HG03097 (cell line): ENCODE data around the gene SLC16A2.

Experiments
- ATAC-seq: cut with Tn5 transposase; IDR thresholded peaks from one replicate; pipeline ENCODE4 v1.9.1; 2021; ENCODE audit not compliant: unreplicated experiment, low FRiP score

The SLC16A2 gene

DNA sequence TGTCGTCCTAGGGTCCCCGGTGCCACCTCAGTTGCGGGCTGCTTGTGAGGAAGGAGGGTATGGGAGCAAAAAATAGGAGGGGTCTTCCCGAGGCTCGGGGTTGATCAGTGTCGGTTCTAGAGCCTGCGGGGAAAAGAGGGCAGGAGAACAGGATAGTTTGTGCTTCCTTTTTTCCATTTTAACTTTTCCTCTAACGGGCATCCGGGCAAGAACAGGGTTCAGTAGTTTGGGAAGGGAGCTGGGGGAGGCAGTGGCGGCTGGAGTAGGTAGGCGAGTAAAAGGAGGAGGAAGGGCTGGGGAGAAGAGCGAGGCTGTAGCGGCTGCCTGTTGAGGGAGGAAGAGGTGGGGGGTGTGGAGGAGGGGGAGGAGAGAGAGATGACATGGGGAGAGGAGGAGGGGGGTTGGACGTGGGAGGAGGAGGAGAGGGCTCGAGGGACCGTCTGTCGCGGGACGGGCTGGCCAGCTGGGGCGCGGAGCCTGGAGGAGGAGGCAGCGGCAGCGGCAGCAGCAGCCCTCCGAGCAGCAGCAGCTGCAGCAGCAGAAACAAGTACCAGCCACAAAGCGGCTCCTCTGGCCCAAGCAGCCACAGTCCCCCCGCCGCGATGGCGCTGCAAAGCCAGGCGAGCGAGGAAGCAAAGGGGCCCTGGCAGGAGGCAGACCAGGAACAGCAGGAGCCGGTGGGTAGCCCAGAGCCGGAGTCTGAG, at the start of gene SLC16A2:
TSS of gene SLC16A2 (plus strand) at position 458 of the 704 bp plus-strand sequence. CDS start at position 603, 145 bp downstream.
- no peak for ATAC-seq

DNA sequence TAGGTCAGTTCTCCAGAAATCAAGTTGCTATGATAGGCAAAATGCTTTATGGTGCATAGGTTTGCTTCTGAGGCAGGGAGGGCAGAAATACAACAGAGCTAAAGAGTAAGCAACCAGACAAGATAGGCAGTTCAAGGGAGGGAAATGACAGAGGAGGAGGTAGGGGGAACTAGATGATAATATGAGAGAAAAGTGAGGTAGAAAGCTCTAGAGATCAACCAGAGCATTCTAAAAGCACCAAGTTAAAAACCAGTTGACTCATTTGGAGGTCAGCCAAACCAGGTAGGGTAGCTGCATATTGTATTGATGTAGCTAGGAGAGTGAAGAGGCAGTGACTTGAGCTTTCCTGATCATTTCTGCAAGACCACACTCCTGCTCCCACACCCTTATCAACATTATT, 49.0 kb upstream of the SLC16A2 start:
- no peak for ATAC-seq

DNA sequence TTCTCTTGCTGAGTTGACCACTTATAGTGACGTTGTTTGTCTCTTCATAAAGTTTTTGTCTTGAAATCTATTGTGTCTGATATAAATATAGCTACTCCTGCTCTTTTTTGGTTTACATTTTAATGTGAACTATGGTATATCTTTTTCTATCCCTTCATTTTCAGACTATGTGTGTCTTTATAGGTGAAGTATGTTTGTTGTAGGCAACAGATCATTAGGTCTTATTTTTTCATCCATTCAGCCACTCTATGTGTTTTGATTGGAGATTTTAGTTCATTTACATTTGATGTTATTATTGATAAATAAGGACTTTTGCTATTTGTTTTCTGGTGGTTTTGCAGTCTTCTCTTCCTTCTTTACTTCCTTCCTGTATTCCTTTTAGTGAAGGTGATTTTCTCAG, 44.0 kb upstream of the SLC16A2 start:
- ATAC-seq = no peak

DNA sequence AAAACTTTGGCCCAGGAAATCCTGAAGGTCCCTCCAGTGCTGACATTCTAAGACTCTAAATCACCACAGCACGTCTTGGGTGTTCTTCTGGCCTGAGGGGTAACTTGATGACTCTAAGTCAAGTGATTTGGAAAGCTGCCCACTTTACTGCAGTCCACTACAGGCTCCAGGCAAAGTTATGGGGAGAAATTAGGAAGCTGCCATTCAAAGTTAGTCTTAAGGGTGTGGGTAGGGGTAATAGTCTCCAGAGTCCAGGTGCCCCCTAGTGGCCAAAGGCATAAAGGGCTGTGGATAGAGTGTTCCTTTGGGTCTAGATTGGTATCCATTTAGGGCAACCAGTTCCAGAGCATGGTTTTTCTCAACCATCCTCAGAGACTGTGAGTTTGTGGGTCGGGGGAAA, 38.7 kb upstream of the SLC16A2 start:
- ATAC-seq = no peak

DNA sequence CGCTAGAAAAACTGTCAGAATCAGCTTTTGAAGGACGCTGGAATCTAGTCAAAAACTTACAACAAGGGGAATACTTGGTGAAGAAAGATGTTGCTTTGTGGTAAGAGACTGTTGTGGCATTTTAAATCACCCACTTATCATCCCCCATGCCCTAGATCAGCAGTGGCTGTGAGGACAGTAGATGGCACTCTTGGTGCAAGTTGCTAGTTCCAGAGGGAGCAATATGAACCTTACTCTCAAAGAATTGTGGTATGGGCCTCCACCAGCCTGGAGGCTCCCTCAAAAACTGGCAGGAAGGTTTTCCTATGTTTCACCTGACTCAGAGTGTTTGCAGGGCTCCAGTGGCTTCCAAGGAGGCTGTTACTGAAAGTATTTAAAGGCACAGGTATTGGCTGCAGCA, 37.7 kb upstream of the SLC16A2 start:
- ATAC-seq = no peak

DNA sequence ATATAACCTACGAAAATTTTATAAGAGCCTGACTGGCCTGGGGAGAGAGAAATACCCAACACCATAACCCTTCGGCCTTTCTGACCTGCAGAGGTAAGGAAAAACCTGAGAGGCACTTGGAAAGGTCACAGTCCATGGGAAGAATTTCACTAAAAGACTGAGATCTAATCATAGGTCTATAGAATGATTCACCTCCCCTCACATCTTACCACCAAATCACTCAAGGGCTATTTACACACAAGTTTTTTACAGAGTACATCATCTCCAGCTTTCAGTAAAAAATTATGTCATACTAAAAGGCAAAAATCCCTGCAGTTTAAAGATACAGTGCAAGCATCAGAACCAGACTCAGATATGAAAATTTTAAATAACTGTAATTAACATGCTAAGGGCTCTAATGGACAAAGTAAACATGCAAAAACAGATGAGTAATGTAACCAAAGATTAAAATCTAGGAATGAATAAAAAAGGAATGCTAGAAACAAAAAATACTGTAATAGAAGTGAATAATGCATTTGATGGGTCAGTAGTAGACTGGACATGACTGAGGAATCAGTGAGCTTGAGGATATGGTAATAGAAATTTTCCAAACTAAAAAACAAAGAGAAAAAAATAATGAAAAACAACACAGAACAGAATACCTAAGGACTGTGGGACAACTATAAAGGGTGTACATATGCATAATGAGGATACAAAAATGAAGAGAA, 32.1 kb upstream of the SLC16A2 start:
- ATAC-seq = no peak

DNA sequence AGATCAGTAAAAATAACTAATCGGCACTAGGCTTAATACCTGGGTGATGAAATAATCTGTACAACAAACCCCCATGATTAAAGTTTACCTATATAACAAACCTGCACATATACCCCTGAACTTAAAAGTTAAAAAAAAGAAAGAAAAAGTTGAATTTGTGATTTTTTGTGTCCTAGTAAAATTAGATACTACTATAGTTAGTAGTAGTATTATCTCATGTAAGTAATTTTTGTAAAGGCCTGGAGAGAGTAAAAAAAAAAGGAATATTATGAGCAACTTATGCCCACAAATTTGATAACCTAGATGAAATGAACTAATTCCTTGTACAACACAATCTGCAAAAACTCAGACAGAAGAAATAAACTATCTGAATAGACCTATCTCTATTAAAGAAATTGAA, 25.7 kb upstream of the SLC16A2 start:
- ATAC-seq = no peak

DNA sequence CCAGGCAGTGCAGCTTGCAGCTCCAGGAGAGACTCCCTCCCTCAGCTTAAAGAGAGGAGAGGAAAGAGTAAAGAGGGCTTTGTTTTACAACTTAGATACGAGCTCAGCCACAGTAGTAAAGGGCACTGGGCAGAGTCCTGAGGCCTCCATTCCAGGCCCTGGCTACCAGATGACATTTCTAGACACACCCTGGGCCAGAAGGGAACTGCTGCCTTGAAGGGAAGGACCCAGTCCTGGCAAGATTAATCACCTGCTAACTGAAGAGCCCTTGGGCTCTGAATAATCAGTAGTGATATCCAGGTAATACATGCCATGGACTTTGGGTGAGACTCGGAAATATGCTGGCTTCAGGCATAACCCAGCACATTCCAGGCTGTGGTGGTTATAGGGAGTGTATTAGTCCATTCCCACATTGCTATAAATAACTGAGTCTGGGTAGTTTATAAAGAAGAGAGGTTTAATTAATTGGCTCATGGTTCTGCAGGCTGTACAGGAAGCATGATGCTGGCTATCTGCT, 15.3 kb upstream of the SLC16A2 start:
- no peak for ATAC-seq

DNA sequence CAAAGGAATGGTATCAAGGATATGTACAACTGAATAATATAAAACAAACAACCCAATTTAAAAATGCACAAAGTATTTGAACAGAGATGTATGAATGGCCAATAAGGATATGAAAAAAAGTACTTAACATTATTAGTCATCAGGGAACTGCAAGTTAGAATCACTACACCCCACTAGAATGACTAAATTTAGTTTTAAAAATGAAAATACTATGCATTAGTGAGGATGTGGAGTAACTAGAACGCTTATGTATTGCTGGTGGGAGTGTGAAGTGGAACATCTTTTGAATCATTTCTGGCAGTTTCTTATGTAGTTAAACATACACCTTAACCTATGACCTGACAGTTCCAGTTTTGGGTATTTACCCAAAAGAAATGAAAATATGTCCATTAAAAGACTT, 13.0 kb upstream of the SLC16A2 start:
- ATAC-seq = no peak

DNA sequence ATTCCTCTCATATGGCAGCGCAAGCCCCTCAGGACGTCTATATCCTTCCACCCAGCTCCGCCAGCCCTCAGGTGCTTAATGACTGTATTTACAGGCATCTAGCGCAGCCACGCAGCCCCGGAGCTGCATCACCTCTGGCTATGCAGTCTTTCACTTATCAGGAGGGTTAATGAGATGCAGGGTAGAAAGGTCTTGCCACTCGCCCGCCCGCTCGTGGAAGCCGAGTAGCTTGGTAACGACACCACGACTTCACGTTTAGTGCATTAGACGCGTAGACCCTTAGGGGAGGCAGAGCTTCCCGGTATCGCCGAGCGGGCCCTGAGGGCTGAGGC, 1.5 kb upstream of the SLC16A2 start:
- ATAC-seq = no peak

DNA sequence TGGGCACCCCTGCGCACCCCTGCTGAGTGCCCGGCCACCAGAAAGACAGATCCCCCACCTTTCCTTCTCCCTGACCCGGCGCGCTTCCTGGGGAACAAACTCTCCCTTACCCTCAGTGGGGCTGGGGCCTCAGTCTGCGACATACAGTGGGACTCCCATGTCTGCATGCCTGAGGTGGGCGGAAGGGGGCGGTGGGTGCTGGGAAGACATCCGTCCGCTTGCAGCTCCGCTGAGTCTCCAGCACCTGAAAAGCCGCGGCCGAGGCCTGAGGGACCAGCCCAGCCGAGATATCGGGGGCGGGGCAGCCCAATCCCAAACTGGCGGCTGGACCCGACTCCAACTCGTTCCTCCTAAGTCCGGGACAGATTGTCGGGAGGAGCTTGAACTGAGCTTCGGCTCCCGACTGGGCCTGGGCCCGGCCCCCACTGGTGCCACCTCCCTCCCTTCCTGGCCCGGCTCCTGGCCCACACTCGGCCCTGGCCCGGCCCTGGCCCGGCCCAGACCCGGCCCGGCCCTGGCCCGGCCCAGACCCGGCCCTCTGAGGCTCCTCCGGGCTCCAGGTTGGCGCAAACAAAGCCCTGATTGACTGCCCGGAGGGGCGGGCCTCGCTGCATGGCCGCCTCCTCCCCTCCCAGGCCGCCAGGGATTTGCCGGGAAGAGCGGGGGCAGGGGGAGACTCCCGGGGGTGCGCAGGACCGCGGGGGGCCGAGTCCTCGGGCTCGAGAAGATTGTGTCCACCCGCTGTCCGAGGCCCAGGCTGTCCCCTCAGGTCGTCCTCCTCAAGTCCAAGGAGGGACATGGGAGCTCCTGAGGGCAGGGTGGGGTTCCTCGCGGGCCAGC, 877 bp upstream of the SLC16A2 start:
- no peak for ATAC-seq

DNA sequence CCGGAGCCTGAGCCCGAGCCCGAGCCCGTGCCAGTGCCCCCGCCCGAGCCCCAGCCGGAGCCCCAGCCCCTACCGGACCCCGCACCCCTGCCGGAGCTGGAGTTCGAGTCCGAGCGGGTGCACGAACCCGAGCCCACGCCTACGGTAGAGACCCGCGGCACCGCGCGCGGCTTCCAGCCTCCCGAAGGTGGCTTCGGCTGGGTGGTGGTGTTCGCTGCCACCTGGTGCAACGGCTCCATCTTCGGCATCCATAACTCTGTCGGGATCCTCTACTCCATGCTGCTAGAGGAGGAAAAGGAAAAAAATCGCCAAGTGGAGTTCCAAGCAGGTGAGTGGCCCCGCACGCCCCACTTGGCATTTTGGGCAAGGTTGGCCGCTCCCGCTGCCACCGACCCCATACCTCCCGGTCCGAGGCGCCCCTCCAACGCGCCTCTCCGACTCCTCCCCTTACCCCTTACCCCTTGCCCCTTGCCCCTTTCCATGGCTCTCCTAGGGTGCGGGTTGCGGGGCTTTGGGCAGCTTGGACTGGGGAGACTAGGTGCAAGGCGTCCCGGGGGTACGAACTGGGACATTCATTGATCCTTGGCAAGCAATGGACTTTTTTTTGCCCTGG, 553 bp downstream of the SLC16A2 start:
- no peak for ATAC-seq

DNA sequence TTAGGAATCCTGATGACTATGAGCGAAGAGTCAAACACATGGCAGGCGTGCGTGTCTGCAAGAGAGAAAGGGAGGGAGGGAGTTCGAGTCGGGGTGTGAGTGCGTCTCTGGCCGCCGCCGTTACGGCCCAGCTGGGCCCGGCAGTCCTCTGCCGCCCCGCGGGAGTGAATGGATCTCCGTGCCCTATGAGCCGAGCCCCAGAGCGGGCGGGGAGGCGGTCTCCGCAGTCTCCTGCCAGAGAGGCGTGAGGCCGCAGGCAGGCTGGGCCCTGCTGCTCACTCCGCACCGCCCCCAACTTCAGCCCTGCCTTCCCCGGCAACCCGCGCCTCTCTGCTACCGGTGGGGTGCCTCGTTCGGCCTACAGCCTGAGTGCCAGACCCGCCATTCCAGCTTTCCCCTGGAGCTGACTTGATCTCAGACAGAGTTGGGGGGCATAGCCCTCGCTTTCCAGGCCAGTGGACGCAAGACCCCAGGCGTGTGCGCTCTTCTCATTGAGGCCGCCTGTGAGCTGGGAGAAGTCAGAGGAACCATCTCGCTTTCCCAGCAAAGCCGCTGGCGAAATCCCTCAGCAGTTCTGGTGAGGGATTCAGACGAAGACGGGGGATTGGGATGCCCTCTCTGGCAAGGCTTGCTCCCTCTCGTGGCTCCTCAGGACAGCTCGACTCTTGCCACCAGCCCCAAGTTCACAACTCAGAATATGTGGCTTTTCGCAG, 1.4 kb downstream of the SLC16A2 start:
- ATAC-seq = no peak

DNA sequence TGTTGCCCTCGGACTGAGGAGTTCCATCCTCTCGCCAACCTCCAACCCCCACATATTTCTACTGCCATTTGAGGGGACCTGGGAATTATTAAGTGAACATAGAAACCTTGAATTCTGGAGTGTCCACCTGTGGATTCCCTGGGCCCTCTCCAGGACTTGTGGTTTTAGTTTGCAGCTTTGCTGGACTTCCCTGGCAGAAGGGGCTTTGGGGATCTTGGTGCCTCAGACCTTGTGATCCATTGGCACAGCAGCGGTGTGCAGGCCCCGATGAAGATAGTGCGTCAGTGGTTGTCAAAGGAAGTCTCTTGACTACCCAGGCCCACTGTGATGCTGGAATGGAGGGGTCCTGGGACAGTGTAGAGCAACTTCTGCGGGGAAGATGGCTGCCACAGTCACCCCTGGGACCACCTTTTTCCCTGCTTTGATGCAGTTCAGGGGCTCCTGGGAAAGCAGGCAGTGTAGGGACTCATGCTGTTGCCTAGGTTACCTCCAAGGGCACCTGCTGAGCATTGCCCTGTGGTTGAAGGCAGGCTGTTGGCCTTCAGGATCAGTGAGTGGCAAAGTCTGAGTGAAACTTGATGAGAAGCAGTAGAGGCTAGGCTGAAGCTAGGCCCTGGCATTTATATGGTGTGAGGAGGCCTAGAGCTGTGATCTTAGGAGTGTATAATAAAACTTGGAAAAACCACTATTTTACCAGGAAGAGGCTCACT, 2.2 kb downstream of the SLC16A2 start:
- no peak for ATAC-seq

DNA sequence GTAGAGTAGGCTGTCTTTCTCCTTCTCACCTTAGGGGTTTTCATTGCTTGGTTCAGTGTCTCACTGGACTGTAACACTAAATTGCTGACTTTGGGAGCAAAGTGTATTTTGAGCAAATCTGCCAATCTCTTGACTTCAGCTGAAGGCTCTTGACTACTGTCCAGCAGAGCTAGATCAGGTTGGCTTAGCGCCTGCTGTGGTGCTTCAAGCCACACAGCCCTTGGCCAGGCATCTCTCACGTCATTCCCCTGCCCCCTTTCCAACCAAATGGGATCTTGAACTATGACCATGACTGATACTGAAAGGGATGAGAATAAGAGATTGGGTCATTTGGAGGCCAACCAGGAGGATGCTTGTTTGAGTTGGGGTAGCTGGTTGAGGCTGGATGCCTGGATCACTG, 4.8 kb downstream of the SLC16A2 start:
- ATAC-seq = no peak

DNA sequence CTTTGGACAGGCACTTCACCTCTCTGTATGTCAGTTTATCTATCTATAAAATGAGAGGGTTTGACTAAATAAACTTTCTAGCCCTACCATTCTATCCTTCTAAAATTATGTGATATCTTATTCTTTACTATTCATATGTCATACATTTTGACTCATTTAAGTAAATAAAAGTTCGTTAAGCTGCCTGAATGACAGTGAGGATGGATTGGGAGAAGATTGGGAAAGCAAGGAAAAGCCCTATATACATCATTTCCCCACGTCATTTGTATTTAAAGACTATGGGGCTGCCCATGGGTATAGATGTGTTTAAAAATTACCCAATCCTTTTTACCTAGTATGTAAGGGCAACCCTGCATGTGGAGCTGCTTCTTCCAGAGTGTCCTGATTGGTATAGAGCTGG, 5.3 kb downstream of the SLC16A2 start:
- ATAC-seq = no peak

DNA sequence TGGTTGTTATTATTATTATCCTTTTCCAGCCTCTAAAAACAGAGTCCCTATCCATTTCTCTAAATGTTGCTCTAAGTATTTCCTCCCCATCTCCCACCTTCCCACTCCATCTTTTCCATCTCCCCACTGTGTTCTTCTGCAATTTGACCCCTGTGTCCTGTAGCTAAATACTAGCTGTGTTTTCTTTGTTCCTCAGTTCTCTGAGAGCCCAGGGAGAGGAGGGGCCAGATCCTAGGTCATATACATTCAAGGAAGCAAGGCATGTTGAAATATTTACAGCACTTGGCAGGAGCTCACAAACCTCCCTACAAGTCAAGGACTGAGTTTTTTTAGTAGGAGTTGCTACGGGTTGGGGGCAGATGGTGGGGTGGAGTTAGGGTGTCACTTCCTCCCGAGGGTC, 10.5 kb downstream of the SLC16A2 start:
- no peak for ATAC-seq

DNA sequence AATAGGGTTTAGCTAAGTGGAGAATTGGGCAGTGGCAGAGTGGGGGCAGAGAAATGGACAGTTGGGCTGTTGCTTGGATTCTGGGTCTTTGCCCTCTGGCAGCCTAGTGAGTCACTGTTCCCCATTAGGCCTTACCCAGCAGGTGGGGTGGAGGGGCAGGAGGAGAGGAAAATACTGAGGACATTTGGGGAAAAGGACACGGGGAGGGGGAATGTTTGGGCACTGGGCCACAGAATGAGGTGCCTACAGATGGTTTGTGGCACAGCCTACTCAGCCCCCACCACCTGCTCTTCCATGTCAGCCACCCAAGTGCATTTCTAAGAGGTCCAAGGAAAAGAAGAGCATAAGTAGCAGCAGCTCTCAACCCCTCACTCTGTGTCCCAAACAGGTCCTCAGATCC, 13.0 kb downstream of the SLC16A2 start:
- no peak for ATAC-seq

DNA sequence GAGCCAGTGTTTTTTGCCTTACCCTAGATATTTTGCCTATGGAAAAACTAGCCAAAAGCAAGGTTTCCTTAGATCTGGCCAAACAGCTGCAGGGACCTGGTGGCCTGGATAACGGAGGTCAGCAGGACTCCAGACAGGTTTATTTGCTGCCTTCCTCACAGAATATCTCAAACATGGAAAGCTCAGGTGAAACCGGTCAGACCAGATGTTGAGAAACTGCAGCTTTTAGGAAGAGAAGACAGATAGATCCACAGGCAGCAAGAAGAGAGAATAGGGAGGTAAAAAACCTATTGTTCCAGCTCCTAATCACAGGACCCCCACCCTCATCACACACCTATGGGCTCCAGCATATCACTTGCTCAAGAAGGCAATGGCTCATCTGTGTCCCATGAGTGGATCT, 16.2 kb downstream of the SLC16A2 start:
- no peak for ATAC-seq

DNA sequence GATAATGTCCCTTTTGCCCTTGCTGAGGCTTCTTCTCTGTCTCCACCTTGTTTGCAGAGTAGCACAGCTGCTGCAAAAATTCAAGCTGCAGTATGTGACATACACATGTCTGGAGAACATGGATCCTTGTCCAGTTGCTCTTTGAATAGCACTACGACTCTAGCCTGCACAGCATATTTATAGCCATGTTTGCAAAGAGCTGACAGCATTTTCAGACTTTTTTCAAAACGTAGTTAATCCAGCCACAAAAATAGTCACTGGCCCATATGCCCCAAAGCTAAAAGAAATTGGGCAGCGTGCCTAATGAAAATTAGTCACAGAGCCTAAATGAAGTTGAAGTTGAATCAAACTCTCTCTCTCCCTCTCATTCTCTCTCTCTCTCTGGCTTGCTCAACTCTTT, 17.5 kb downstream of the SLC16A2 start:
- ATAC-seq = no peak
